GM19397 (cell line): ENCODE data around the gene ACP6.
A peak's percentile ranks its signal among the peaks of the same experiment; 100 is the strongest.
"Not testable (repeated sequence)": the region's sequence is repeated elsewhere in the genome, so short reads cannot be mapped to it uniquely, and the experiment has no call there.

ENCODE experiments used
- ATAC-seq: cut with Tn5 transposase; IDR thresholded peaks from one replicate; pipeline ENCODE4 v1.9.1; 2021; ENCODE audit warnings: mild to moderate bottlenecking, moderate library complexity; ENCODE audit not compliant: unreplicated experiment

ACP6 gene

DNA sequence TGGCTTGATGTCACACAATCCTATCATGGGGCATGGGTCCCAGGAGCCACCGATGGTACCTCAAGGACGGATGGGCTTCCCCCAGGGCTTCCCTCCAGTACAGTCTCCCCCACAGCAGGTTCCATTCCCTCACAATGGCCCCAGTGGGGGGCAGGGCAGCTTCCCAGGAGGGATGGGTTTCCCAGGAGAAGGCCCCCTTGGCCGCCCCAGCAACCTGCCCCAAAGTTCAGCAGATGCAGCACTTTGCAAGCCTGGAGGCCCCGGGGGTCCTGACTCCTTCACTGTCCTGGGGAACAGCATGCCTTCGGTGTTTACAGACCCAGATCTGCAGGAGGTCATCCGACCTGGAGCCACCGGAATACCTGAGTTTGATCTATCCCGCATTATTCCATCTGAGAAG is 46.3 kb downstream of the ACP6 start:
- ATAC-seq, result no peak

- ATAC-seq, result no peak
Observed at GRCh38 chr1:147622731-147623130, 47.6 kb downstream of the ACP6 start.

- no peak for ATAC-seq
Observed at GRCh38 chr1:147620543-147620942, 49.8 kb downstream of the ACP6 start.

DNA sequence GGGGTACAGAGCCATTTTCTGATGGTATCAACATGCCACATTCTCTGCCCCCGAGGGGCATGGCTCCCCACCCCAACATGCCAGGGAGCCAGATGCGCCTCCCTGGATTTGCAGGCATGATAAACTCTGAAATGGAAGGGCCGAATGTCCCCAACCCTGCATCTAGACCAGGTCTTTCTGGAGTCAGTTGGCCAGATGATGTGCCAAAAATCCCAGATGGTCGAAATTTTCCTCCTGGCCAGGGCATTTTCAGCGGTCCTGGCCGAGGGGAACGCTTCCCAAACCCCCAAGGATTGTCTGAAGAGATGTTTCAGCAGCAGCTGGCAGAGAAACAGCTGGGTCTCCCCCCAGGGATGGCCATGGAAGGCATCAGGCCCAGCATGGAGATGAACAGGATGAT is 50.6 kb downstream of the ACP6 start:
- ATAC-seq, result no peak

DNA sequence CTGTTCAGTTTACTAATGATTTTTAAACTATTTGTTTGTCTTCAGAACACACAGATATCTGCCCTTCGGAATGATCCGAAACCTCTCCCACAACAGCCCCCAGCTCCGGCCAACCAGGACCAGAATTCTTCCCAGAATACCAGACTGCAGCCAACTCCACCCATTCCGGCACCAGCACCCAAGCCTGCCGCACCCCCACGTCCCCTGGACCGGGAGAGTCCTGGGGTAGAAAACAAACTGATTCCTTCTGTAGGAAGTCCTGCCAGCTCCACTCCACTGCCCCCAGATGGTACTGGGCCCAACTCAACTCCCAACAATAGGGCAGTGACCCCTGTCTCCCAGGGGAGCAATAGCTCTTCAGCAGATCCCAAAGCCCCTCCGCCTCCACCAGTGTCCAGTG is 51.6 kb downstream of the ACP6 start:
- no peak for ATAC-seq

DNA sequence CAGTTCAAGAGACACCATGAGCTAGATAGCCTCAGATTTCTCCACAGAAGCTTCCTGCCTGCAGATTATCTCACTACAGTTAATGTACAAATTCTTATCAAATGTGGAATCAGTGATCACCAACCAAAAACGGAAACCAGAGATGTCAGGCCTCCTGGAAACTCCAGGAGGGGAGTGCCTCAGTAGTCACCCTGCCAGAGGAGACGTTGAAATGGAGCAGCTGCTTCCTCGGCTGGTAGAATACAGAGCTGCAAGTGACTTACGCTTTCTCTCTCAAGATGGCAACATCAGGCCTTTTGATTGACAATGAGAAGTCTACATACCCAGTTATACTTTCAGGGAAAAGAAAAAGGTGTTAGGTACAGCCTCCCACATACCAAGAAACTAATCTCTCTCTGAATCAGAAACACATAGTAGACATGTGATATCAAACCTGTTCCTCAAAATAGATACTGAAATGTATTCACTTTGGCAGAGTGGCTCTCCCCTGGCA is 52.2 kb downstream of the ACP6 start:
- no peak for ATAC-seq

- not testable (repeated sequence) for ATAC-seq
Observed at GRCh38 chr1:147614966-147615365, 55.4 kb downstream of the ACP6 start.

DNA sequence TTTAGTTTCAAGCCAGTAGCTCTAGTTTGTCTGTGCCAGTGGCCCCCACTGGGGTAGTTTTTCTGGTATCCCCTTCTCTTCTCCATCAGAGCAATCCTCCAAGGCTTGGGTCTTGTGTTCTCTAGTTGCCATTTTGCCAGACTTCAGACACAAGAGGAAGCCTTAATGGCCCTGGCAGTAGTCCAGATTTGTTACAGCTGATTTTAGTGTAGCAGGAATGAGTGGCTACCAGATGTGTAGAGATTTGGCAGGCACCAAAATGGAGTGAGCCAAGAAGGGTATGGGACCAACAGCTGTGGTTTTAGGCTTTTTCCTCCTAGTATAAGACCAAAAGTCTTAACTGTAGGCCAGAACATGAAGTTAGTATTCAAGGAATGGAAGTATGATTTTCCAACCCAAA is 56.8 kb downstream of the ACP6 start:
- no peak for ATAC-seq

DNA sequence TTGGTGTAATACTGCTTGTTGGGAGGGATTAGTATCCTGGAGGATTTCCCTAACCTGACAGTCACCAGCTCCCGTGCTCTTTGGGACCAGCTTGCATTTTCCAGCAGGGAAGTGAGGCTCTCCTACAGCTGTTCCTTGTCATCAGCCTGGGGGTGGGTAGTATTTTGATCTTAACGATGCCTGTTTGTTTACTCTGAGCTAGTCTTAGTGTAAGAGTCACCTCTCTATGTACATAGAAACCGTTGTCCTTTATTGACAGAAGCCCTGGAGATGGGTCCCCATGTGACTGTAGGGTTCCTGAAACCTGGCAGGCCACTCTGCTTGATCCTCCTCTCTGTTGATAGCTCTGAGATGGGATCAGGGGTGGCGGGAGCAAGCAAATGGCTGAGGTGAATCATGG is 58.0 kb downstream of the ACP6 start:
- ATAC-seq, result no peak

GRCh38 chr1:147611586-147611985 is 58.7 kb downstream of the ACP6 start:
- no peak for ATAC-seq

GRCh38 chr1:147611021-147611426 is 59.3 kb downstream of the ACP6 start:
- peak; percentile 83 for ATAC-seq

DNA sequence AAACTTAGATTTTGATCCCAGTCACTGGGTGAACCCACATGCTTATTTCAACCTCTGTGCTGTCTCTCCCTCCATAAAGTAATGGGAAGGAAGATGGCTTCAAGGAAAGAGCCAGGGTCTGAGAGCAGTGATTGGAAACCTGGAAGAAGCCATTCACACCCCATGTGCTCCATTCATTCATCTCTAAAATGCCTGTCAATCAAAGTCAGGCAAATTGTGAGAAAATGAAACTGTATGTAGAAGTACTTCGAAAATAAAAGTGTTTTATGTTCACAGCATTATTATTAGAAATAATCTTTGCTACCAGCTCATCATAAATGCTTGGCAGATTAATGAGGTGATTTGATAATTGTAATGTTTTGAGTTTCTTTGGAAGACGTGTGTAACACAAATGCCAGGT is 61.0 kb downstream of the ACP6 start:
- ATAC-seq, result no peak

GRCh38 chr1:147608596-147608995 is 61.7 kb downstream of the ACP6 start:
- ATAC-seq, result no peak

GRCh38 chr1:147605591-147605990 is 64.7 kb downstream of the ACP6 start:
- ATAC-seq, result no peak

- no peak for ATAC-seq
Observed at GRCh38 chr1:147603986-147604385, 66.3 kb downstream of the ACP6 start.

GRCh38 chr1:147600119-147601111 is 69.9 kb downstream of the ACP6 start:
- ATAC-seq, result no peak

DNA sequence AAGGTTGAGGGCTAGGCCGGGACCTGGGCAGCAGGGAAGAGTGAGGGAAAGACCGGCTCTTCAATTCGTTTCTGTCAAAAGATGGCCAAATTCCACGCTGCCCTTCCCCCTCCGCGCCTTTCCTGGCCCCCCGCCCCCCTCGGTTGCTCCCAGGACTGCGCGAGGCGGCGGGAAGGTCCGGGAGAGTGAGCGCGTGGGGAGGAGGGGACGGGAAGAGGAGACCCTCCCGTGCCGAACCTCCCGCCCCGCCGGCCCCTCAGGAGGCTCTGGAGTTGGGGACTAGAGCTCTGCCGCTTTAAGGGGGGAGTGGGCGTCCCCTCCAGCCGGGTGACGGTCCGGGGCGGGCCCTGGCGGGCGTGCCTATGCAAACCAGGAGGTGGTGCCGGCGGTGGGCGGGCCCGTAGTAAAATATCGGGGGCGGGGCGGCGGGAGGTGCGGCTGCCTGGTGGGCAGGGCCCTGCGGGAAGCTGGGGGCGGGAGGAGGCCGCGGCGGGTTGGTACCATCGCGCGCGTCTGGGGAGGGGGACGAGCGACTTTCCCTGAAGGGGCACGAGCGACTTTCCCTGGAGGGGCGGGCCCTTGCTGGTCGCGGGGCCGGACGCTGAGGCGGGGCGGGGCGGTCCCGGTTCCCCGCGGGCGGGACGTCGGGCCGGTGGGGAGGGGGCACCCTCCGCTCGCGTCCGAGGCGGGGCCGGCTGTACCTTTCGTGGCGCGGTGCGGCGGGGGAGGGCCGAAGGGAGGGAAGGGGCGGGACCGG is 70.8 kb downstream of the ACP6 start:
- ATAC-seq, result peak; percentile 81

DNA sequence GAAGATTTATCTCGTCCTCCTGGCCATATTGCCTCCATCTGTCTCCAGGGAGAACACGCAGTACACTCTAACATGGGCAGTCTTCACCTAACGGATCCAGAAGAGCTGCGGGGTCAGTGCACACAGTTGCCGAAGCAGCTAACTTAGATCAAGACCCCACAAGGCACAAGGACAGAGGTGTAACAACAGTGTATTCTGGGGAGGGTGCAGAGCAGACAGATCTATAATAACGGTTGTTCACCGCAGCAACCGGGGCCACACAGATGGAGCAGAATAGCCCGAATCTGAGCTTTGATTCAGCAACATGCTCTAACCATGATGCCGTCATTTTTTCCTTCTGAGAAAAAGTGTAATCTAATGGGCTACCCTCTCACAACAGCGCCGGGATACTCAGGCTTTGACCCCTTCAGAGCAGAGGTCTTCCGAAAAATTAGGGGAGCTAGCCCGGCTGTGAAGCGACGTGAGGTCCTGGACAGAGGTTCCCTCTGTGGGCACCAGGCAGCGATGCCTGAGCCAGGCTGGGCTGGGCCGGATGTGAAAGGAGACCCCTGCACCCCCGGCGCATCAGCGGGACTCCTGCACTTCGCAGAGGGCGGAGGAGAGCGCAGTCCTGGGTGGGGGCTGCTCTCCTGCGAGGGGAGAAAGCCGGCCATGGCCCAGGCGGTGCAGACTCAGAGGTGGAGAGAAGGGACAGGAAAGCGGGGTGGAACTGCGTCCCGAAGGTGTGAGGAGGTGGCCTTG is 71.5 kb downstream of the ACP6 start:
- ATAC-seq, result no peak

GRCh38 chr1:147597010-147597409 is 73.3 kb downstream of the ACP6 start:
- ATAC-seq, result no peak
